ENCODE results near the gene EIF3I.
A peak's percentile ranks its signal among the peaks of the same experiment; 100 is the strongest.

The EIF3I gene

DNA sequence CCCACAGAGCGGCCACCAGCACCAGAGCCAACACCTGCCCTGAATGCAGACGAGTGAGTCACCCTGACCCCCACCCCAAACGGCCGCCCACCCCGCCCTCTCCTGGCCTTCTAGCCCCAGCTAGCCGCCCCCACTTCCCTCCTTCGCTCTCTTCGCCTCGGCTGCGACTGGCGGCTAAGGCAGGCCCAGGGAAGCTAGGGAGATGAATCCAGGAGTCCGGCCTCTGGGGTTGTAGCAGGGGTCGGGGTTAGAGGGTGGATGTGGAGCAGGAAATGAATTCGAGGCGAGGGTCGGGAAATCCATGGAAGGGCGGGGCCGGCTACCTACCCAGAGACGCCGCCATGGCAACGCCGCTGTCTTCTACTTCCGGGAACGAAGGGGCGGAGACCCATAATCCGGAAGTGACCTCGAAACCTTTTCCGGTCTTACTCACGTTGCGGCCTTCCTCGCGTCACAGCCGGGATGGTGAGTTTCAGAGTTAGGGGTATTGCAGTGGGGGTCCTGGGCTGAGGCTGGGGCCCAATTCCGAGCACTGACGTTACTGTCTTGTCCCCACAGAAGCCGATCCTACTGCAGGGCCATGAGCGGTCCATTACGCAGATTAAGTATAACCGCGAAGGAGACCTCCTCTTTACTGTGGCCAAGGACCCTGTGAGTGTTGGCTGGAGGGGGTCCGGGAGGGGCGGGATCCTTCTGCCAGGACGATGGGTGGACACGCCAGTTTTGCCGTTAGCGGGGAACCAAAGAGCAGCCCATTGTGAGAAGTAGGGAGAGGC, at the start of gene EIF3I, which contains the start of gene TMEM234:
EIF3I (plus strand) TSS at position 428 of the 776 bp plus-strand sequence; CDS start at position 463, 35 bp downstream.
TMEM234 (minus strand) TSS at position 374 of the 776 bp plus-strand sequence; CDS start at position 343, 31 bp downstream.
- peak; percentile 85 for DNase-seq (ENCODE audit: low spot score)

- DNase-seq (ENCODE audit: low spot score) = no peak
These were observed 49.5 kb upstream of the EIF3I start for GRCh38 chr1:32172621-32173245.

DNA sequence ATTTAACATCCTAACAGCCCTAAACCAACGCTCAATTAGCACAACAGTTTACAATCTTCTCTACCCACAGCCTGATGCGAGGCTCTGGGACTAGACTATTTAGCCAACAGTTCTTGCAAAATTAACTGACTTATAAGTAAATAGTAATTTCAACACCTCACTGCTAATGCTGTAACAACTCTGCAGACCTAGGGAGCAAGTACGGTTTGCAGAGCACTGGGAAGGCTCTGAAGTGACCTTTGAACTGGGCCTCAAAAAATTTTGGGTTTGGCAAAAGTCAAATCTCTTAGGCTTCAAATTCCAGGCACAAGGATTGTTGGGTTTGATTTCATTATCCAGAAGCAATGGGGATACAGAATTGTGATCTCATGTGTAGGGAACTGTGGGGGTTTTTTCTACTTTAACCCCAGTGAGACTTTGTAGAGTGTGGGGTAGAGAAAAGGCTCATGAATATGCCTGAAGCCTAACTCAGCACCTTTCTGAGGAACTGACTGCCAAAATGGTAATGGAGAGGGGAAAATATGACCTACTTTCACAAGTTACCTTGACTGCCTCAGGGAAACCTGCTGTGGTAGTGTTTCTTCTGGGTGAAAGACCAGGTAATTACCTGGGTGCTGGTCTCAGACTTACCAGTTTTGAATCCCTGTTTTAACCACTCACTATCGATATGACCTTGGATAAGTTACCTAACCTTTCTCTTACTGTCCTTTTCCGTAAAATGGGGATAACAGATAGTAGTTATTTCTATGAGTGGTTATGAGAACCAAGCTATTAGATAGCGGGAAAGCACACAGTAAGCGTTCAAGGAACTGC, 43.6 kb upstream of the EIF3I start:
- peak; percentile 61 for DNase-seq (ENCODE audit: low spot score)

GRCh38 chr1:32179193-32179442, 43.1 kb upstream of the EIF3I start:
- DNase-seq (ENCODE audit: low spot score) = no peak

DNA sequence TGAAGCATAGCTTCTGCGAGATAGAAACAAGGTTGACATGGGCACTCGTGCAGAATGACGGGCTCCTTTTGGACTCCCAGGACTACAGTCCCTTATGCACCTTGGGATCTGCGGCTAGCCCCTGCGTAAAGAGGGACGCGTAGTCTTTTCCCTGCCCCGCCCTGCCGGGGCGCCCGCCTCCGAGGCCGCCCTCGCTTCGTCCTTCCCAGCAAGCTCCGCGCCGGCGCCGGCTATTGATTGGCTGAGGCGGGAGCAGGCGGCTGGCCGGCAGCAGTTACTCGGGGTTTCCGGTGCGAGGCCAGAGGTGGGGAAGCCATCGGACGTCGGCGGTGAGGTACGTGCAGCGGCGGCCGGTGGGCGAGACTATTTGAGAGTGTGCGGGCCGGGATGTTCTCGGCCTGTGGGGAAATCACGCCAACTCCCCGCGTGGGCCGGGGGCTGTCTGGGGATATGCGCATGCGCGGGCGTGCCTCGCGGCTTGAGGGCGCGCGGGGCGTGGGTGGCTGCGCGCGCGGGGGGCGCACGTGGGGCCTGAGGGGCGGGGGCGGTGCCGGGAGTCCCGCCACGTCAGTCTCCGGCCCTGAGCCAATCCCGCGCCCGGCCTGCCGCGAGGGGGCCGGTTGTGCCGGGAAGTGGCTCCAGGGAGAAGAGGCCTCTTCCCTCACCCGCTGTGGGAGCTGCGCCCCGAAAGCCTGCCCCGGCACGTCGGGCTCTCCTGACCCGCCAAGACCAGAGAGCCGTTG, 42.6 kb upstream of the EIF3I start, which contains the start of gene TXLNA:
TXLNA (plus strand) TSS at position 233 of the 743 bp plus-strand sequence. CDS start 671 bp downstream, outside the sequence.
- peak; percentile 92 for DNase-seq (ENCODE audit: low spot score)

GRCh38 chr1:32180186-32181060, 41.8 kb upstream of the EIF3I start:
- peak; percentile 35 for DNase-seq (ENCODE audit: low spot score)

DNA sequence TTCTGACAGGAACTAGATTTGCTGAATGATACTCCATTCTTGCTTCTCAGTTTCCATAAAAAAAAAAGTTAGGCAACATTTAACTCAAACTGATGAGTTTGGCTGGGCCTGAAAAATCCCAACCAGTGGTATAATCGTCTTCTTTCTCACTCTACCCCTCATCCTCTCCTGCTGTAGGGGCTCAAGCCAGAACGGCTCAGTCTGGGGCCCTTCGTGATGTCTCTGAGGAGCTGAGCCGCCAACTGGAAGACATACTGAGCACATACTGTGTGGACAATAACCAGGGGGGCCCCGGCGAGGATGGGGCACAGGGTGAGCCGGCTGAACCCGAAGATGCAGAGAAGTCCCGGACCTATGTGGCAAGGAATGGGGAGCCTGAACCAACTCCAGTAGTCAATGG, 41.1 kb upstream of the EIF3I start:
- no peak for DNase-seq (ENCODE audit: low spot score)

DNA sequence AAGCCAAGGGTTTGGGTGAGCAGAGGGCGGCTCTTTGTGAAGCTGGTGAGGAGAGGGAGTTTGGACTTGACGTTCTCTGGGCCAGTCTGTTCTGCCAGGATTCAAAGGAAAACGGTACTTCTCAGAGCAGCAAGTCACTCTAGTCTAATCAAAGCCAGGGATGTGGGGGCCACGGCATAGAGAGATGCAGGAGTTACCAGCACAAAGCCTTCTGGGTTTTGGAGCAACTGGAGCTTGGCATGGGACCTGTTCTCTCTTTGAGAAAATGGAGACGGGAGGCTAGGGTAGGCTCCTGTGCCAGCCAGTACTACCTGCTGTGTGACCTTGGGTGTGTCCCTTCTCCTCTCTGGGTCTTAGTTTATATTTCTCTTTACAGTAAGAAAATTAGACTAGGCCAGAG, 40.6 kb upstream of the EIF3I start:
- no peak for DNase-seq (ENCODE audit: low spot score)

DNA sequence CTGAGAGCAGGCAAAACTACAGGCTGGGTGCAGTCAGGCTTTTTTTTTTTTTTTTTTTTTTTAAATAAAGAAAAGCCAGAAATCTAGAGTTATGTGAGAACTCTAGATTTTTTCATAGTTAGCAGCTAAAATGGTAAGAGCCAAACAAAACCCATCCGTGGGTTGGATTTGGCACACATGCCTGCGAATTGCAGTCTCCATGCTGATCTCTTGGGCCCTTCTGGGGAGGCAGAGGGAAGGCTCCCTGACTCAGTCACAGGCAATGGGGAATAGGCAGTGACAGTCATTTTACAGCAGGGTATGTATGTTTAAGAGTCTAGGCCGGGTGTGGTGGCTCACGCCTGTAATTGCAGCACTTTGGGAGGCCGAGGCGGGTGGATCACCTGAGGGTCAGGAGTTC, 40.1 kb upstream of the EIF3I start:
- DNase-seq (ENCODE audit: low spot score) = no peak

- no peak for DNase-seq (ENCODE audit: low spot score)
These were observed 37.6 kb upstream of the EIF3I start for GRCh38 chr1:32184650-32185049.

DNA sequence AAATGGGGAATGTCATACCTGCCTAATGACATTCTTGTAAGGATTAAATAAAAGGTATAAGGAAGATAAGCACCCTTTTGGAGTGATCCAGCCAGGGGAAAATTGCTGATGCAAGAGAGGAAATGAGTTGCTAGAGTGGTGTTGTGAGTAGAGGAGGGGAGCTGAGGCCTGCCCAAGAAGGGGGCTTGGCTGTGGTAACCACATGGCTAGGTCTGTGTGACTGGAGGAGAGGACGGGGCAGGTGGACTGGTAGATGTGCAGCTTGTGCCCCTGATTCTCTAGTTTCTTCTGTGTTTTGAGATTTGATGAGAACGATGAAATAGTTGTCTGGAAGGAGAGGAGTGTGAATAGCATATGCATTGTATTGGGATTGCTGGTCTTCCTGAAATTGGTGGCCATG, 36.1 kb upstream of the EIF3I start:
- no peak for DNase-seq (ENCODE audit: low spot score)

- DNase-seq (ENCODE audit: low spot score) = no peak
These were observed 35.7 kb upstream of the EIF3I start for GRCh38 chr1:32186491-32186890.

DNA sequence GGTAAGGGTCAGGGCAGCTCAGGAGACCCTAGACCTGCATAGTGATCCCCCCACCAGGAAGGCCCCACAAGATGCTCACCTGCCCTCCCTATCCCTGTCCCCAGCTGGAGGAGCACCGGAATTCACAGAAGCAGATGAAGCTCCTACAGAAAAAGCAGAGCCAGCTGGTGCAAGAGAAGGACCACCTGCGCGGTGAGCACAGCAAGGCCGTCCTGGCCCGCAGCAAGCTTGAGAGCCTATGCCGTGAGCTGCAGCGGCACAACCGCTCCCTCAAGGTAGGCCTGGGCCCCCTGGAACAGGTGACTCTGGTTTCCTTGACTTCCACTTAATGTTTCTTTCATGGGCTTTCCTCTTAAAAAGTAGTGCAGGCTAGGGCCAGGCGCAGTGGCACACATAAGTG, 34.4 kb upstream of the EIF3I start:
- DNase-seq (ENCODE audit: low spot score) = no peak

GRCh38 chr1:32192220-32192948, 29.8 kb upstream of the EIF3I start:
- no peak for DNase-seq (ENCODE audit: low spot score)

DNA sequence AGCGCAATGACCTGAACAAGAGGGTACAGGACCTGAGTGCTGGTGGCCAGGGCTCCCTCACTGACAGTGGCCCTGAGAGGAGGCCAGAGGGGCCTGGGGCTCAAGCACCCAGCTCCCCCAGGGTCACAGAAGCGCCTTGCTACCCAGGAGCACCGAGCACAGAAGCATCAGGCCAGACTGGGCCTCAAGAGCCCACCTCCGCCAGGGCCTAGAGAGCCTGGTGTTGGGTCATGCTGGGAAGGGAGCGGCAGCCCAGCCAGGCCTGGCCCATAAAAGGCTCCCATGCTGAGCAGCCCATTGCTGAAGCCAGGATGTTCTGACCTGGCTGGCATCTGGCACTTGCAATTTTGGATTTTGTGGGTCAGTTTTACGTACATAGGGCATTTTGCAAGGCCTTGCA, 27.2 kb upstream of the EIF3I start:
- no peak for DNase-seq (ENCODE audit: low spot score)

- DNase-seq (ENCODE audit: low spot score) = no peak
These were observed 26.7 kb upstream of the EIF3I start for GRCh38 chr1:32195531-32195930.

GRCh38 chr1:32195972-32196823, 26.0 kb upstream of the EIF3I start:
- DNase-seq (ENCODE audit: low spot score) = no peak

DNA sequence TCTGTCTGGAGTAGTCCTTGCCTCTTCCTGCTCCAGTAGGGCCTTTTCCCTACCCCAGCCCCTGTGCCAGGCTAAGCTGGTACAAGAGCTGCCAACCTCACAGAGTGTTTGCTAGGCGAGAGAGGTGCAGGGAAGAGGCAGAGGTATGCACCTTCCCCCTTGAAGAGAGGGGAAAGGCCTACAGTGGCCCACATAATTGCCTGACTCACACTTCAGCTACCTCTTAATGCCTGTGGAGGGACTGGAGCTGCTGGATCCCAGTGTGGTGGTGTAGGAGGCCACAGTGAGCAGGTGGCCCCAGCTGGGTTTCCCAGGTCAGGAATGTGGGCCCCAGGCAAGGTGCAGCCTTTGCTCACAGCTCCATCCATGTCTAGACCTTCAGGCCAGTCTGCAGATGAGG, 25.1 kb upstream of the EIF3I start:
- DNase-seq (ENCODE audit: low spot score) = no peak

- DNase-seq (ENCODE audit: low spot score) = no peak
These were observed 24.4 kb upstream of the EIF3I start for GRCh38 chr1:32197837-32198236.
